ENCODE data around the gene OGDH. TPM values are rescaled to one million over a fixed set of nuclear protein-coding genes. Genes with fewer than 3 reads are reported as not detected.

OGDH gene
- total and polyA plus RNA-seq, 2 of the 13 experiments (the other 11 are each of a cell fraction or from before 2014, with no cell fraction given): 17.4 to 25.4 TPM

- 97% methylated on average over 14 of the region's 20 CpGs for WGBS (ENCODE audit: low lambda C conversion rate)
- Histone ChIP-seq H3K4me3 (replicated peaks in 1 of 3; ENCODE audit: insufficient read depth in 1 of 3, low read depth in 2 of 3, low read length in 3 of 3) (no peak overlapping the region), H3K4me2 (ENCODE audit: low read depth, low read length) (no peak overlapping the region), H3K27me3 (ENCODE audit: control insufficient read depth in 1 of 2, insufficient read depth in 2 of 2, low read length in 2 of 2) (no peaks in the 10 kb centered on the region), H3K79me2 (ENCODE audit: insufficient read depth, low read length) (no peaks in the 10 kb centered on the region), H2AFZ (ENCODE audit: low read length) (no peak overlapping the region), H3K4me1 (ENCODE audit: insufficient read depth, low read length) (peaks cover 20% of the 10 kb centered on the region), H3K36me3 (replicated peaks in 1 of 2; ENCODE audit: control insufficient read depth in 1 of 2, insufficient read depth in 2 of 2, low read length in 2 of 2) (peaks cover 4 to 12% of the 10 kb centered on the region in 2 experiments; a peak in 2 of 5 replicates), H3K9ac (ENCODE audit: insufficient read depth, low read depth, low read length) (no peak overlapping the region), H3K9me3 (ENCODE audit: low read length) (no peaks in the 10 kb centered on the region), H4K20me1 (ENCODE audit: insufficient read depth, low read length) (no peaks in the 10 kb centered on the region; the same call in 1 of the 2 replicates), H3K27ac (ENCODE audit: extremely low read length, insufficient read depth, low read length) (no peak overlapping the region)
- FAIRE-seq: no peak
- in situ Hi-C loops (cut with HindIII; ENCODE audit: extremely low pct_ligation_motif_present, low pct_unique_long_range_greater_than_20kb) (no loop called here), intact Hi-C loops (cut with micrococcal nuclease; ENCODE audit: unreplicated experiment) (no loop called here)
- ChIA-PET CTCF (ENCODE audit: low intra/inter-chr PET ratio, low total read pairs) (no interaction called here), POLR2A (no interaction called here)
- no peak for DNase-seq (ENCODE audit: low spot score)
- no peak for ATAC-seq
- no peak for TF ChIP-seq SCMH1 (CRISPR knock-in tag; IDR thresholded peaks at IDR 0.05; ENCODE audit: borderline replicate concordance)
- no peak for TF ChIP-seq ZNF788 (CRISPR knock-in tag; IDR thresholded peaks at IDR 0.05; ENCODE audit: borderline replicate concordance)
- no peak for TF ChIP-seq HOXD1 (CRISPR knock-in tag; IDR thresholded peaks at IDR 0.05)
- no peak for TF ChIP-seq ZNF276 (CRISPR knock-in tag; IDR thresholded peaks at IDR 0.05; ENCODE audit: low read depth)
- TF ChIP-seq ZNF646 (CRISPR knock-in tag; IDR thresholded peaks at IDR 0.05): no peak
- TF ChIP-seq KLF12 (CRISPR knock-in tag; IDR thresholded peaks at IDR 0.05; ENCODE audit: borderline replicate concordance): no peak
- no peak for TF ChIP-seq ZNF230 (CRISPR knock-in tag; IDR thresholded peaks at IDR 0.05)
- no TSS peak for BruUV-seq (replicated peaks)
These were observed 100.5 kb downstream of the OGDH start for GRCh38 chr7:44706788-44707557.
